ENCODE results near the gene B3GALT5.

Gene B3GALT5

DNA sequence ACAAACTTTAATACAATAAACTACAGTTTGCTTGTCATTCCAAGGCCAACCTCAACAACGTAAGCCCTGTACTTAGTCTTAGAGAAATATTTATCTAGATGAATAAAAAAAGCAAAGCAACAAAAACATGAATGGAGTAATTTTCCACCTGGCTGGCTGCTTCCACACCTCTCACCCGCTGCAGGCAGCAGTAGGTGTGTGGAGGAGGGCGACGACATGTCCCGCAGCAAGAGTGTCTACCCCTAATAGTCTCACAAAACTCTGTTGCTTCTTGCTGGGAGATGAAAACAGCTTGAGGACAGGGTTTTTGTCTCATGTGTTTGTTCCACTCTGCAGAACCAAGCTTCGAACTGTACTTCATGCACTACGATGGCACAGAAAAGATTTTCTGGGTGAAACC is 83.5 kb downstream of the B3GALT5 start:
- DNase-seq (ENCODE audit: low spot score): no peak

DNA sequence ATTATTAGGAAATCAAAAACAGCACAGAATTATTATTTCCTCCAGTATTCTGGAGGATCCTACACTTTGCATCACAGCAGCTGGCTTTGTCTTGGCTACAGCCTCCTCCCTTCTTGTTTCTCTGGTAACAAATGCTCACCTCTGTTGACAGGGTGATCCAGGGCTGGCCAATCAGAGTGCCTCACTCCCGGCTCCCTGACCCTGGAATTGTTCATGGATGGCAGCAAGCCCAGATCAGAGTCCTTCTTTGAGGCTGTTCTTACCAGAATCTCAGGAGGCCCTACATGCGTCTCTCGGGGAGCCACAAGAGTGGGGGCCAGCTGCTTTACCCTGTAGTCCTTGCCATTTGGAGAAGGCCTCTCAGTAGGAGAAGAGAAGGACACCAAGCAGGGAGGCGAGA is 83.9 kb downstream of the B3GALT5 start:
- no peak for DNase-seq (ENCODE audit: low spot score)

DNA sequence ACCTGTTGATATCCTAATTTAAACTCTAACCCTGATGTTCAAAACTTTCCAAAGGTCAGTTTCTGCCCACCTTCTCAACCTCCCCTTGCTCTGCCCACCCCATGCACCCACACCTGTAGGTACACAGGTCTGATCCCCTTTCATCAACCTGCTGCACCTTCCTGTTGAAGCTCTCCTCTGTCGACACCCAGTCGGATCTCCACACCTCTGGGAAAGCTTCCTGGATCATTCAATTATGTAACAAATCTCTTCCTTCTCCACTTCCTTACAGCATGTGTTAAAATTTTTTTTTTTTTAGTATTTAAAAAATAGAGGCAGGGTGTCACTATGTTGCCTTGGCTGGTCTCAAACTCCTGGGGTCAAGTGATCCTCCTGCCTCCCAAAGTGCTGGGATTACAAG is 87.6 kb downstream of the B3GALT5 start:
- no peak for DNase-seq (ENCODE audit: low spot score)

DNA sequence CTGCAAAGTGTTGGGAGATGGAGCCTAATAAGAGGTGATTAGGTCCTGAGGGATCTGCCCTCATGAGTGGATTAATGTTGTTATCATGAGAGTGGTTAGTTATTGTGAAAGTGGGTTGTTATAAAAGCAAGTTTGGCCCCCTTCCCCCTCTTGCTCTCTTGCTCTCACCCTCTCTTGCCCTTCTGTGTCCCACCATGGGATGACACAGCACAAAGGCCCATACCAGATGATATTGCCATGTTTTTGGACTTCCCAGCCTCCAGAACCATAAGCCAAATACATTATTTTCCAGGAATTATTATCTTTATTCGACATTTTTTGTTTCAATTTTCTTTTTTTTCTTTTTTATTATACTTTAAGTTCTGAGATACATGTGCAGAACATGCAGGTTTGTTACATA is 90.8 kb downstream of the B3GALT5 start:
- DNase-seq (ENCODE audit: low spot score): no peak

DNA sequence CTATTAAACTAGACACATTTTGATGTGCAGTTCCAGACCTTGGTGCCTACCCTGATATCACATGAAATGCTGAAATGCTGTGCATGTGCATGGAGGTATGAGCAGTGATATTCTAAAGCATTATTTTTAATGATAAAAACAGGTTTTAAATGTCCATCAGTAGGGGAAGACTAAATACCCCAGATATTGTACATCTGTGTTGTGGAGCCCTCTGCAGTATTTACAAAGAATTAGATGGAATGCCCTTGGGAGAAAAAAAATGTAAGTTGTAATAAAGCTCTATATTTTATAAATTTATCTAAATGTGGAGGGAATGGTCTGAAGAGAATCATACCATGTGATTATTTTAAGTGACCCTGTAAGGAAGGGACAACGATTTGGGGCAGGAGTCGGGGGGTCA is 93.1 kb downstream of the B3GALT5 start:
- DNase-seq (ENCODE audit: low spot score): no peak

DNA sequence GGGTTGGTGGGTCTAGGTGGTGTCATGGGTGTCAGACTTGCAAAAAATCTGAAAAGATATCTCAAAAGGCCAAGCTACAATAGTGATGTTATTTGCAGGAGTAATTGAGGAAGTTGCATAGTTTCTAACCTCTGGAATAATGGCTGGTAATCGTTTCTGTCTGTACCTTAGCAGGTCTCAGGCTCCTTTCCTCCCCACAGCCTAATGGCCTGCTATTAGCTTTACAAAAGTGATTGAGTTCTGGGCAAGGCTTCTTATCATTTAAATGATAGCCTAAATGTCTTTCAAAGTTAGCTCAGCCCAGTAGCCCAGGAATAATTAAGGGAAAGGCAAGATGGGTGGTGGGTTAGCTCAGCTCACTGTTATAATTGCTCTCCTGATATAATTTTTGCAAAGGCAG is 94.6 kb downstream of the B3GALT5 start:
- DNase-seq (ENCODE audit: low spot score): no peak

DNA sequence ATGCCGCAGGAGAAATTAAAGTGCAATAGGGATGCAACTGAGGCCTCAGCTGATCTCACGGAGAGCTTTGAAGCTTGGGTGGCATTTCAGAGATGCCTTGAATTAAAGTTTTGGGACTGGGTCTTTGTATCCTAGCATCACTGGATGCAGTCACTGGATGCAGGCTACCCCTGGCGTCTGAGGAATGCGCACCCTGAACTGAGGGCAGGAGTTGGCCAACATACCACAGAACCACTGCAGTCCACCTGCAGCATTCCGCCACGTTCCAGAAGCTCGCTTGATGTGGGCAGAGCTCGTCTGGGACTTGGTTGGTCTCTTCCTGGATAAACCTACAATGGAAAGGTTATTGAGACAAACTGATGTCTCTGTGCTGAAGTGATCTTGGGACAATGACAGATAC is 98.1 kb downstream of the B3GALT5 start:
- no peak for DNase-seq (ENCODE audit: low spot score)

DNA sequence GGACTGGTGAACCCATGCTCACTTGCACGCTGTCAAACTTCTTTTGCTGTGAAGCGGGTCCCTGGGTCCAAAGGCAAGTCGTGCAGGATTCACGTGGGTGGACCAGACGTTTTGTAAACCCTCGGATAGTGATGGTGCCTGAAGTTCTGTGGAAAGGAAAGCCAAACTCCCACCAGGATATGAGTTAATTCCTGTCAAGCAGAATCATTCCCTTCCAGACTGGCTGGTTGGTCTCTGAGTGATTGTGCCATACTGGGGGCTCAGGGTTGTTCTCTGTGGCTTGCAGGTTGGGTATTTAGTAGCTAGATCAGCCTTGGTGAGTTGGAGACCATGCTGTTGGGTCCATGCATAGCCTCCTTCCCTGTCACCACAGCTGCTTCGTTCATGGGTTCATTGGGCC is 99.5 kb downstream of the B3GALT5 start:
- no peak for DNase-seq (ENCODE audit: low spot score)

DNA sequence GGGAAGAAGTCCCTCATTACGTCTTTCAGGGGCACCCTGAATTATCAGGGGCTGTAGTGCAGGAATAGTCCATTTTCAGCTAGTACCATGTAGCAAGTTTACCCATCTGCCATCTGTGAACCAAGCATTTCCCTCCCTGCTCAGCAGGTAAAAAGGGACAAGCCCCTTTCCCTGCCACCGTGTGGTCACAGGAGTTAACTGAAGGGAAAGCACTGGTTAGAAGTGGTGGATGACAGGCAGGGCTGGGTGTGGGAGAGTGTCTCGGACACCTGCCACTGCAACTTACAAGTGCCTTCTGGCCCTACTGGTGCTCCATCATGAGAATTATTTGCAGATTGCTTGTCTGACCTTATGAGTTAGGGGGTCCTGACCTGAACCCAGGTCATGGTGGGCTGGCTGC is 100.2 kb downstream of the B3GALT5 start:
- DNase-seq (ENCODE audit: low spot score): no peak

DNA sequence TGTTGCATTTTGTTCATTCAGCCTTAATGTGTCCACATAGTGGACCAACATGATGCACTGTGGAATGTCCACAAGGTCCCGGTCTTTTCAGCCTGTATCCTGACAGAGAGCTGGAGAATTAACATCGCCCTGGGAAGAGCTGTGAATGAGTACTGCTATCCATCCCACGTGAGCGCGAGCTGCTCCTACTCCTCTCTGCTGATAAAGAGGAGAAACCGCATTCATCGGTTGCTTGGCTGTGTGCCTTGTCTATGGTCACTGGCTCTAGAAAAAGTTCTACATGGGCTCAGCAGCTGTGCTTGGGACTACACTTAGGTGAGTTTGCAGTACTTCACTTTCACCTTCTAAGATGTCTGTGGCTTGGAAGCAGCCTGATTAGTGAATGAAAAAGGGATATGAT is 101.2 kb downstream of the B3GALT5 start:
- no peak for DNase-seq (ENCODE audit: low spot score)

DNA sequence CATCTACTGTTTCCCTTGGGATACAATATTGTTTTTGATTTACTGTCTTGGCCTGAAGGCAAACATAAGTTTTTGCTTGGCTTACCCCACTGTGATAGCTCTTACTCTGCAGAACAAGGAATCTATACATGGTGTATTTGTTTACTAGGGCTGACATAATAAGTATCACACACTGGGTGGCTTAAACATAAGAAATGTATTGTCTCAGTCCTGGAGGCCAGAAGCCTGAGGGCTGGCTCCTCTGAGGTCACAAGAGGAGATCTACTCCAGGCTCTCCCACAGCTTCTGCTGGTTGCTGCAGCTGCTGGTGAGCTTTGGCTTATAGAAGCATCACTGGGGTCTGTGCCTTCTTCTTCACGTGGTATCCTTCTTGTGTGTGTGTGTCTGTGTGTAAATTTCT is 101.6 kb downstream of the B3GALT5 start:
- no peak for DNase-seq (ENCODE audit: low spot score)

DNA sequence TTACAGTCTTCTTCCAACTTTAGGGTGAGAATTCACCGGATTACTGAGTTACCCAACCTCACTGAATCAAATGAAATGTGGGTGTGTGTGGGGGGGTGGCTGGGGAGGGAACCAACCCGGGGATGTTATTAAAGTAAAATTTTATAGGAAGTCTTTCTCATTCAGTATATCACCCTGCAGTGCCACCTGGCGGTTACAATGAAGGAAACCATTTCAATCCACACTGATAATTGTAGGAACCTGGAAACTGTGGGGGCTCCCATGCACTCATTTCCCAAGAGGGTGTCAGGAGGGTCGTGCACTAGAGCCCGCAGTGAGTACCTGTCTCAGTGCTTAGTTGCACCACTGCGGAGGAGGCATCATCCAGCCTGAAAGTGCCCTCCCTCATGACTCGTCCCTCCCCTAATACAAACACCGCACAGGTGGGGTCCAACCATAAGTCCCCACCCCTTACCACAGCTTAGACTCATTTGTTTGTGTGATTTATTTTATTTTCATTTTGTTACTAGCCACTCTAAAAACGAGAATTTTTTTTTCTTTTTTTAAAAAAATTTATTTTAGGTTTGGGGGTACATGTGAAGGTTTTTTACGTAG is 103.2 kb downstream of the B3GALT5 start:
- DNase-seq (ENCODE audit: low spot score): peak; percentile 37

DNA sequence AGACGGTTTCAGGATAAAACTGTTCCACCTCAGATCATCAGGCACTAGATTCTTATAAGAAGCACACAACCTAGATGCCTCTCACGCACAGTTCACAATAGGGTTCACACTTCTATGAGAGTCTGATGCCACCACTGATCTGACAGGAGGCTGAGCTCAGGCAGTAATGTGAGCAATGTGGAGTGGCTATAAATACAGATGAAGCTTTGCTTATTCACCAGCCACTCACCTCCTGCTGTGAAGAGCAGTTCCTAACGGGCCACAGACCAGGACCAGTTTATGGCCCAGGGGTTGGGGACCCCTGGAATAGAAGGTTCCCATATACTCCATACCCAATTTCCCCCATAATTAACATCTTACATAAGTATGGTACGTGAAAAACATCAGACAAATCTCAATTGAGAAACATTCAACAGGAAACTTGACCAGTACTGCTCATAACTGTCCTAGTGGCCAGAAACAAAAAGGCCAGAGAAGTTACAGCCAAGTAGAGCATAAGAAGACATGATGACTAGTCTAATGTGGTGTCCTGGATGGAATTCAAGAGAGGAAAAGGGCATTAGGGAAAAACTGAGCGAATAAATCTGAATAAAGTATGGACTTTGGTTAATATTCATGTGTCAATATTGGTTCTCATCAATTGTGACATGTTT is 107.5 kb downstream of the B3GALT5 start:
- DNase-seq (ENCODE audit: low spot score): no peak

DNA sequence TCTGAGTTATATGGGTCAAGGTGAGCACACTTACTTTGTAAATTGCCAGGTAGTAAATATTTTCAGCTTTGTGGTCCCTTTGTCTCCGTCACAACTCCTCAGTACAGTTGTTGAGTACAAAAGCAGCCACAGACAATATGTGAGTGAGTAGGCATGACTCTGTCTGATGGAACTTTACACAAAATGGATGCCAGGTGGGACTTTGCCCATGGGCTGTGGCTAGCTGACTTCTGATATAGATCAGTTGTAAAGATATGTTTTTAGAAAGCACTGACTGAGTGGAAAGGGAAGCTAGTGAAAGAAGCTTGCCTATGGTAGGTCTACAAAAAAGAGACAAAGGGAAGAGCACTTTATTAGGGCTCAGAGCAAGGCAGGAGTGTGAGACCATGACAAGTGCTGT is 109.1 kb downstream of the B3GALT5 start:
- DNase-seq (ENCODE audit: low spot score): no peak

All from AG08396 (cell line).